Brain pericyte (primary cell): ENCODE measurements around the gene JPH4.
"Not testable (repeated sequence)": the region's sequence is repeated elsewhere in the genome, so short reads cannot be mapped to it uniquely, and the experiment has no call there.

Experiments
- DNase-seq: peaks from one replicate; pipeline ENCODE4 v3.0.0-alpha.2; 2012; ENCODE audit warnings: low read depth, low spot score

The JPH4 gene

DNA sequence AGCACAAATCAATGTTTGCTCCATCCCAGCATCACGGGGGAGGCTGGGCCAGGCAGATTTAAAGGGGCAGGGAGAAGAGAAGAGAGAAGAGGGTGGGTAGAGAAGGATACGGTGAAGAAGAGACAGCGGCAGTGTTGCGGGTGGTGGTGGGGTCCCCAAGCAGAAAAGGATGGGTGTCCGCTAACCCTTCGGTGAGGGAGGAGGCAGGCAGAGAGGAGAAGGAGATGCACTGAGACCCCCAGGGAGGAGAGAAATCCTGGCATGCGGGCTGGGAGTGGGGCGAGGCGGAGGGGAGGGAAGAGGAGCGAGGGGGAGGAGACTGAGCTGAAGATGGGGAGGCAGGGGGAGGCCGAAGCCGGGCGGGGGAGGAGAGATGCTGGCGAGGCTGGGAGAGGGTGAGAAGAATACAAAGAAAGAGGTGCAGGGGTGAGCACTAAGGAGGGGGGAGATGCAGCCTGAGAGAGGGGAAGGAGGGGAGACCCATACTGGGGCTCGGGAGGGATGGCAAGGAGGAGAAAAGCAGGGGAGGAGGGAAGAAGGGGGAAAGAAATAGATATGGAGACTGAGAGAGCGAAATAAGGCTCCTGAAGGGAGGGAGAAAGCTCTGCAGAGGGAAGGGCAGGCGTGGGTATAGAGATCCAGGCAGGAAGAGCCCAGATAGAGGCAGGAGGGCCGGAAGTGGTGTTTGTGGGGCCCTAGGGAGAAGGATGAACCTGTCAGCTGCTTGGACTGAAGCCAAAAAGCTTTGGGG lies at the start of gene JPH4:
JPH4 (minus strand) TSS at position 231 of the 751 bp plus-strand sequence. CDS start 1,337 bp downstream, outside the sequence.
- no peak for DNase-seq

GRCh38 chr14:23627961-23628360 lies 49.4 kb upstream of the JPH4 start:
- no peak for DNase-seq

GRCh38 chr14:23626946-23627345 lies 48.4 kb upstream of the JPH4 start:
- no peak for DNase-seq

DNA sequence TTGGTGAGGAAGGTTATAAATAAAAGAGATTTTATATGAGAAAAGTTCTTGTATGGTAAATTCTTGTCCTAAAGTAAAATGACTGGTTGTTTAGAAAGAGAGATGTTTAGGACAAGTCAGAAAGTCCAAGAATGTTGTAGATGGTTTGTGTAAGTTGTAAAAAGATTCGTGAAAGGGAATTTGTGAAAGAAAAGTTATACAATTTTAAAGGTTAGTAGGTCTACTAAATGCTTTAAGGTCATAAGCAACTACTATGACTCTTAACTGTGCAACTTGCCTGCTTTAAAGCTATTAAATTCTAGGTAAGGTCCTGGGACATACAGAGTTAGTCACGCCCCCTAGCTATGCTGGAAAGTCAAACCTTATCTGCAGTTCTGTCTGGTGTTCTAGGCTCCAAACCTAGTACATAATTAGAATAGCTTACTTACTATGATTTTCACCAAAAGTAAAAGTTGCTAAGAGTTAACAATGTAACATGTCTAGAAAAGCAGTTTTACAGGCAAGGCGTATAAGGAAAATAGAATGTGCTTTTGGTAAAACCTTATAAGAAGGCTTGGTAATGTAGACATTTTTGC lies 46.3 kb upstream of the JPH4 start:
- DNase-seq = no peak

DNA sequence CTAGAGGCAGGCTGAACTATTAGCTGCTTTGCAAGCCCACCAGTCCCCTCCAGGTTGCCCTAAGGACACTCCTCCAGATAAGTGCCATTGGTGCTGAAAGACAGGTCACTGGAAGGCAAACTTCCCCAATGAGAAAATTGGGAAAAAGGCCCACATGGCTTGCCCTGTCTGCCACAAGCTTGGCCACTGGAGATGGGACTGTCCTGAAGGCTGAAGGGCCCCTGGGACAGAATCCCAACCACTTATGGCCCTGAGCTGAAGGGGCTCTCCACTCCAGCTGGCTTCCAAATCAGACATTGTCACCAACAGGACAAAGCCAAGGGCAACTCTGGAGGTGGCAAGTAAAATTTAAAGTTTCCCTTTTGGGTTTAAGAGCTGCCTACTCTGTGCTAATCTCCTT lies 45.4 kb upstream of the JPH4 start:
- DNase-seq = no peak

DNA sequence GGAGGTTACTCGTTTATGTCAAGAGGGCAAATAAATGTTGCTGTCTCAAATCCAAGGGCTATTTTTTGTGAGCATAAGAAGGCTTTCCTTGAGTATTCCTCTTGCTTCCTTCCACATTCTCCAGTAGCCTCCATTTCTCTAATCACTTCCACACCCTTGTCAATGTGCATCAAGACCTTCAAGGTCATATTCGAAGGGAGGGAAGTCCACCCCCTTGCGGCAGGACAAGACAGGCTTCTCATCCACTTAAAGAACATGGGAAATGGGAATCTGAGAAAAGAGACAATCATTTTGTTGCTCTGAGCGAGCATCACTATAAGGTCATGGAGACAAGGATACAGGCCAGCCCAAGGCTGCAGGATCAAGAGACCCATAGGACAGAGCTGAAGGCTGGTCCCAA lies 44.4 kb upstream of the JPH4 start:
- DNase-seq = no peak

DNA sequence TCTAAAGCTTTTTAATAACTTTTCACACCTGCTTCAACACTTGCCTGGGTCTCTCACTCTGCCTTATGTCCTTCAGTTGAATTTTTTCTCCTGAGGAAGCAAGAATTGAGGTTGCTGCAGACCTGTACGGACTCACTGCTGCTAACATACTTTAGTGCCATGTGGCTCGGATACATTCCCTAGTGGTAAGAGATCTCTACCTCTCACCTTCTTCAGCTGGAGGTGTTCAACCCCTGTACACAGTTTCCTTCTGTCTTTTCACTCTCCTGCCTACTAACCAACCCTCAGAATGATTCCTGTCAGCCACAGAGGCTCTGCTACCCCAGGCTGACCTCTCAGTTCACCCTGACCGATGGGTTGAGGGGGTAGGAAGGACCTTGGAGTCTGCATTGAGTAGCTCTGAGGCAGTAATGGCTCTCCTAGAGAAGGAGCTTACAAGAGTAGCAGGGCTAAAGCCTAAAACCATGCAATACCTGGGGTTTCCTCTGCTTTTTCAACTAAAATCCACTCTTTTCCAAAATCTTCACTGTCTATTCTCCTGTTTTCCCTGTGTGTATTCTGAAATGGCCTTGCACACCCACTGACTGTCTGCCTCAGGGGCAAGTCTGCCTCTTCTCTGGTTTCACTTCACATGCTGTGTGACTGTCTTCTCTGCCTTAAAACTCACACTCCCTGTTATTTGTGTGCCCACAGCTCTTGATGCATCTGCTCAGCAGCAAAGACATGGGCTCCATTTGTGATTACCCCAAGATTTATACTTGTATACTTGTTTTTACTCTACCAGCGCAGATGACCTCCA lies 43.5 kb upstream of the JPH4 start:
- no peak for DNase-seq

- DNase-seq = no peak
Measured at GRCh38 chr14:23621204-23621931, 42.8 kb upstream of the JPH4 start.

GRCh38 chr14:23620177-23620702 lies 41.6 kb upstream of the JPH4 start:
- DNase-seq = no peak

GRCh38 chr14:23618415-23618988 lies 39.9 kb upstream of the JPH4 start:
- no peak for DNase-seq

DNA sequence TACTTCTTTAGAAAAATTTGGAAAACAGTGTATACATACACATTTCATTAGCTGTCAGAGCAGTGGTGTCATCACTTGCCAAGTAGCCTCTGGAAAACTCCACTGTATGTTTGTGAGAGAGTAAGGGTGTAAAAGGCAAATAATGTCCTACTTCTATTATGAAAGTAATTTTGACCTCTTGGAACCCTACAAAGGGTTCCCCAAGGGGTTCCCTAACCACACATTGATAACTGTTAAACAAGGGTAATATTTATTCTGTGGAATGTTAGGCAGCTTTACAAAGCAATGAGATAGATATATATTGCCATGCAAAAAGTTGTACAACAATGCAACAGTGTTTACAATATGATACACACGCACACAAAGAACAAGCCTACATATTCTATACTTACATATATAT lies 38.9 kb upstream of the JPH4 start:
- DNase-seq = no peak

- no peak for DNase-seq
Measured at GRCh38 chr14:23615856-23616255, 37.3 kb upstream of the JPH4 start.

DNA sequence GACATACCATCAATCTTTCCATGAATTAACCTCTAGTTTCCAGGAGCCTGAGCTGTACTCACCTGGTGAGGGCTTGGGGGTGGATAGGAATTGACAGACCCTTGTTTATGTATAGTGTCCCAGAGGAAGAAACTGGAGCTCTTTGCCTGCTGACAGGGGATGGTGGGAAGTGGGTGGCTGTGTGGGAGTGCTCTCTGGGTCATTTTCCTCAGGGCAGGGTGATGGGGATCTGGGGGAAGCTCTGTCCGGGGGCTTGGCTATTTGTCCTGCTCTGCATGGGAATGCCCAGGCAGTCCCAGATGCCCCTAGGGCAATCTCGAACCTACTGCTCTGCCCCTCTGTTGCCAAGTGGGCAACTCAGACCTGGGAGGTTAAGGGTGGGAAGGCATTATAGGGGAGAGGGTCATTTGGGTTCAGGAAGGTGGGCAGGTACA lies 35.8 kb upstream of the JPH4 start:
- no peak for DNase-seq

DNA sequence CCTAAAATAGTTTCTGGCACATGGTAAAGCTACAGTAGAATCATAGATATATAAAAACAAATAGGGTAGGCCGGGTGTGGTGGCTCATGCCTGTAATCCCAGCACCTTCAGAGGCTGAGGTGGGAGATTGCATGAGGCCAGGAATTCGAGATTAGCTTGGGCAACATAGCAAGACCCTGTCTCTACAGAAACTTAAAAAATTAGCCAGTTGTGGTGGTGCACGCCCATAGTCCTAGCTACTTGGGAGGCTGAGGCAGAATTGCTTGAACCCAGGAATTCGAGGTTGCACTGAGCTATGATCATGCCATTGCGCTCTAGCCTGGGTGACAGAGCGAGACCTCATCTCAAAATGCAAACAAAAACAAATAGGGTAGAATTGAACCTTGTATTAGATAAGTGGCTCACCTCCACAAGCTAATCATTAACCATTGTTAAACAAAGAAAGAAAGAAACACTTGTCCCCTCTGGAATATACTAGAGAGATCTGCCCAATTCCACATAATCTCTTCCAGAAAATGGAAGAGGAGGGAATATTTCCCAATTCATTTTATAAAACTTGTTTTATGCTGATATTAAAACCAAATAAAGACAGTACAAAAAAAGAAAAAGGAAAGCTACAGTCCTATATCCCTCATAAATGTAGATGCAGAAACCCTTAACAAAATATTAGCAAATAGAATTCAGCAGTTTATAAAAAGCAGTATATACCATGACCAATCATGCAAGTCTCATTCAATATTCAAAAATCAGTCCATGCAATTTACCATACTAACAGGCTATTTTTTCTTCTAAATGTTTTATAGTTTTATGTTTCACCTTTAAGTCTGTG lies 34.9 kb upstream of the JPH4 start:
- no peak for DNase-seq

DNA sequence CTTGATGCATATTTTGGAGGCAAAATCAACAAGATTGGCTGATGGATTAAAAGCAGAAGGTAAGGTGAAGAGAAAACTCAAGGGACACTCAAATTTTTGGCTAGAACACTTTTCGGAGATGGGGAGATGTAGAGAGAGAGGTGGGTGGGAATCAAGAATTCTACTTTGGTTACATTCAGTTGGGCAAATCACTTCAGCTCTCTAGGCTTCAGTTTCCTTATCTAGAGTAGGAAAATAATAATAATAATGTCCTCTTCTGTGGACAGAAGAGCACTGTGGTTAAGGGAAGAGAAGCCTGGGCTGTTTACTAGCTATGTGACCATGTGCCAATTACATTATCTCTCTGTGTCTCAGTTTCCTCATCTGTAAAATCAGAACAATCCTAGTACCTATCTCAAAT lies 34.2 kb upstream of the JPH4 start:
- DNase-seq = no peak

- DNase-seq = no peak
Measured at GRCh38 chr14:23612354-23612732, 33.8 kb upstream of the JPH4 start.

- DNase-seq = no peak
Measured at GRCh38 chr14:23610815-23611289, 32.3 kb upstream of the JPH4 start.

DNA sequence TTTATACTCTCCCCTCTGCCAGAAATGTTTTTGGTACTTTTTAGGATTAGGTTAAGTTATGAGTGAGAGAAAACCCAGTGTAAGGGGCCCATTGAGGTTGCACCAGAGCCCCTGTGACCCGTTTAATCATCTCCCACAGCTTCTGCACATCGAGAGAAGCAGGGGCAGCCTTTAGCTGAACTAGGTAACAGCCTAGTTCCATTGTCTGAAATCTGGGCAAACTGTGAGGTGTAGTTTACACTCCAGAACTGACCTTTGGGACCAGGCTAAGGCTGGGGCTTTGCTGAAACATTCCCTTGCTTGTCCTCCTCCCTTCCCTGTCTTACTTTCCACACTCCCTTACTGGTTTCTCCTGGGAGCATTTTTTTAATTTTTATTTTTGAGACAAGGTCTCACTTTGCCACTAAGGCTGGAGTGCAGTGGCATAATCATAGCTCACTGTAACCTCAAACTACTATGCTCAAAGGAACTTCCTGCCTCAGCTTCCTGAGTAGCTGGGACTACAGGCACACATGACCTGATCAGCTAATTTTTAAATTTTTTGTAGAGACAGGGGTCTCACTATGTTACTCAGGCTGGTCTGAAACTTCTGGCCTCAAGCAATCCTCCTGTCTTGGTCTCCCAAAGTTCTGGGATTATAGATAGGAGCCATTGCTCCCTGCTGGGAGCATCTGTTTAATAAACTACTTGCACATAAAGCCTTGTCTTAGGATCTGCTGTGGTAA lies 31.7 kb upstream of the JPH4 start:
- DNase-seq = no peak

DNA sequence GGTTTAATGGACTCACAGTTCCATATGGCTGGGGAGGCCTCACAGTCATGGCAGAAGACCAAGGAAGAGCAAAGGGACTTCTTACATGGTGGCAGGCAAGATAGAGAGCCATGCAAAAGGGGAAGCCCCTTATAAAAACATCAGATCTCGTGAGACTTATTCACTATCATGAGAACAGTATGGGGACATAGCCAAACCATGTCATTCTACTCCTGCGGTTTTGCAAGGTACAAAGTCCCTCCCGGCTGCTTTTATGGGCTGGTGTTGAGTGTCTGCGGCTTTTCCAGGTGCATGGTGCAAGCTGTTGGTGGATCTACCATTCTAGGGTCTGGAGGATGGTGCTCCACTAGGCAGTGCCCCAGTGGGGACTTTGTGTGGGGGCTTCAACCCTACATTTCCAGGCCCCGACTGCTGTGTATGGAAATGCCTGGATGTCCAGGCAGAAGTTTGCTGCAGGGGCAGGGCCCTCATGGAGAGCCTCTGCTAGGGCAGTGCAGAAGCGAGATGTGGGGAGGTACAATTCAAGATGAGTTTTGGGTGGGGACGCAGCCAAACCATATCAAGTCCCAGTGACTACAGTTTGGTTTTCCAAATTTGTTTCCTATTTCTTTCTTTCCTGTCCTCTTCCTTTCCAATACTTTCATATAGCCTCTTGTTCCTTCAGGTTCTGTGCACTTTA lies 31.0 kb upstream of the JPH4 start:
- not testable (repeated sequence) for DNase-seq
